Measurements from ENCODE around the gene CFTR. TPM values are rescaled to one million over a fixed set of nuclear protein-coding genes. Genes with fewer than 3 reads are reported as not detected.

CFTR gene
- total RNA-seq, 1 donor from 2014 or later, result 35.3 TPM

DNA sequence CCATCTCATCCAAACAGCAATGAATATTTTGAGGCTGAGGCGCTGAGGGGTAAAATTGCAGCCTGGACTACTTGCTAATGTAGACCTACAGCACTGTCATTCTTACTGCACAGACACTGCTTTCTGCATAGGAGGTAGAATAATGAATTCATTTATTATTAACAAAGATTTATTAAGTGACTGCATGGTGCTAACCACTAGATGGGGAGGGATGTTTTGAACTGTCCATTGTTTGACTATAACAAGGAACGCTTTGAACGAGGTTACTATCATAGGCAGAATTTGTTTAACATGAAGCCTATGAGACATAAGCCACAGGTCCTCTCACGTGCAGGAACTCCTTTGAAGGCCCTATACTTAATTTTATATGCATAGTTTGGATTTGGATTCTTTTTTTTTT lies 143.8 kb downstream of the CFTR start:
- H3K36me3 ChIP-seq, result no peaks in the 10 kb centered on the region
- TF ChIP-seq, protein P1, sequence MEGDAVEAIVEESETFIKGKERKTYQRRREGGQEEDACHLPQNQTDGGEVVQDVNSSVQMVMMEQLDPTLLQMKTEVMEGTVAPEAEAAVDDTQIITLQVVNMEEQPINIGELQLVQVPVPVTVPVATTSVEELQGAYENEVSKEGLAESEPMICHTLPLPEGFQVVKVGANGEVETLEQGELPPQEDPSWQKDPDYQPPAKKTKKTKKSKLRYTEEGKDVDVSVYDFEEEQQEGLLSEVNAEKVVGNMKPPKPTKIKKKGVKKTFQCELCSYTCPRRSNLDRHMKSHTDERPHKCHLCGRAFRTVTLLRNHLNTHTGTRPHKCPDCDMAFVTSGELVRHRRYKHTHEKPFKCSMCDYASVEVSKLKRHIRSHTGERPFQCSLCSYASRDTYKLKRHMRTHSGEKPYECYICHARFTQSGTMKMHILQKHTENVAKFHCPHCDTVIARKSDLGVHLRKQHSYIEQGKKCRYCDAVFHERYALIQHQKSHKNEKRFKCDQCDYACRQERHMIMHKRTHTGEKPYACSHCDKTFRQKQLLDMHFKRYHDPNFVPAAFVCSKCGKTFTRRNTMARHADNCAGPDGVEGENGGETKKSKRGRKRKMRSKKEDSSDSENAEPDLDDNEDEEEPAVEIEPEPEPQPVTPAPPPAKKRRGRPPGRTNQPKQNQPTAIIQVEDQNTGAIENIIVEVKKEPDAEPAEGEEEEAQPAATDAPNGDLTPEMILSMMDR (IDR thresholded peaks at IDR 0.05), result no peak
- H3K27me3 ChIP-seq (ENCODE audit: low read depth), result no peaks in the 10 kb centered on the region
- no peaks in the 10 kb centered on the region for H3K4me1 ChIP-seq
- no peak overlapping the region for H3K4me3 ChIP-seq
- no peak for DNase-seq
- no peak overlapping the region for H3K27ac ChIP-seq
- no peak for ATAC-seq
- intact Hi-C loops (cut with DNase I), result no loop called here
- no peaks in the 10 kb centered on the region for H3K9me3 ChIP-seq

DNA sequence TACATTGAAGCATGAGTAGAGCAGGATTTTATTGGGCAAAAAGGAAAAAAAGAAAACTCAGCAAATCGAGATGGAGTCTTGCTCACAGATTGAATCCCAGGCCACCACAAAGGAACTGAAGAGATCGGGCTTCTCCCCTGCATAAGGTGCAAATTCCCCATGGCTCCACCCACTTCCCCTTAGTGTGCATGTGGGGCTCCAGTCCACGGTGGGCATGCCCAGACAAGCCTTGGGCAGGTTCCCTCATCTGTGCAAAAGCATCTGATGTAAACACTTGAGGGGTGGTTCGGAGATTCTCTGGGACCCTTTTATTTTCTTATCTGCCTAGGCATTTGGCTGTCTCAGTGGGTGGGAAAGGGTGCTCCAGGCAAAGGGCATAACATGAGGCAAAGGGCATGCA lies 150.7 kb downstream of the CFTR start:
- DNase-seq (no peak), ATAC-seq (no peak)
- Histone ChIP-seq H3K4me3 (no peak overlapping the region), H3K27me3 (ENCODE audit: low read depth) (no peaks in the 10 kb centered on the region), H3K9me3 (no peaks in the 10 kb centered on the region), H3K36me3 (no peaks in the 10 kb centered on the region), H3K27ac (no peak overlapping the region), H3K4me1 (no peaks in the 10 kb centered on the region)
- TF ChIP-seq, protein P1 (IDR thresholded peaks at IDR 0.05), result no peak
- intact Hi-C loops (cut with DNase I), result no loop called here

DNA sequence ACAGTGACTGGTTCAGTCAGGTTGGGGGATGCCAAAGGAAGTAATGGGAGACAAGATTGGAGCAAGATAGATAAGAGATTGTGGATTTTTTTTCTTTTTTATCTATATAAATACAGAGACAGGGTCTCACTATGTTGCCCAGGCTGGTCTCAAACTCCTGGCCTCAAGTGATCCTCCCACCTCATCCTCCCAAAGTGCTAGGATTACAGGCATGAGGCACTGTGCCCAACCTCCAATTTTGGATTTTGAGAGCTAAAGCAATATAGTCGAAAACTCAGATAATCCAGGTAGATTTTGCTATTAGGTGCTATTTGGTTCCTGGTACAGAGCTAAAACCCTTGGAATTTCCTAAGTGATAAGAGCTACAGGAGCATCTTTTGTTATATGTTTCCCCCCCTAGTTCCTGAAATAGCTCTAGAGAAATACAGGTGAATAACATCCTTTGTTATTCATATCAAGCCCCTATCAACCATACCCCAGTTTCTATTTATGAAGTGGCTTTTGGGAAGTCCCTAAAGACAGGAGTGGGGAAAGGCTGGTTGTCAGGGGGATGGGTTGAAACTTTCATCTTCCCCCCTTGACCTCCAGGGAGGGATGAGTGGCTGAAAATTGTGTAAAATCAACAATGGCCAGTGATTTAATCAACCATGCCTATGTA lies 151.2 kb downstream of the CFTR start:
- no peaks in the 10 kb centered on the region for H3K36me3 ChIP-seq
- TF ChIP-seq, protein P1 (IDR thresholded peaks at IDR 0.05), result no peak
- no peak overlapping the region for H3K4me3 ChIP-seq
- H3K27ac ChIP-seq, result no peak overlapping the region
- no peaks in the 10 kb centered on the region for H3K27me3 ChIP-seq (ENCODE audit: low read depth)
- ATAC-seq, result no peak
- intact Hi-C loops (cut with DNase I), result no loop called here
- no peak for DNase-seq
- no peaks in the 10 kb centered on the region for H3K9me3 ChIP-seq
- no peaks in the 10 kb centered on the region for H3K4me1 ChIP-seq

DNA sequence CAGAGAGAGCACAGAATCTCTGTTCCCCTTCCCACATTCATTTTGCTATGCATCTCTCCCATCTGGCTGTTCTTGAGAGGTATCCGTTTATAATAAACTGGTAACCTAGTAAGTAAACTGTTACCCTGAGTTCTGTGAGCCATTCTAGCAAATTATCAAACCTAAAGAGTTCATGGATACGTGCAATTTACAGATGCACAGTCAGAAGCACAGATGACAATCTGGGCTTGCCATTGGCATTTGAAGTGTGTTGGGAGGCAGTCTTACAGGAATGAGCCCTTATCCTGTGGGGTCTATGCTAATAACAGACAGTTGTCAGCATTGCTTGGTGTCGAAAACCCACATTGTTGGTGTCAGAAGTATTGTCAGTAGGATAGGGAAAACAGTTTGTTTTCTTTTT lies 151.8 kb downstream of the CFTR start:
- H3K9me3 ChIP-seq, result no peaks in the 10 kb centered on the region
- TF ChIP-seq, protein P1 (IDR thresholded peaks at IDR 0.05), result no peak
- H3K4me1 ChIP-seq, result no peaks in the 10 kb centered on the region
- H3K36me3 ChIP-seq, result no peaks in the 10 kb centered on the region
- no peak overlapping the region for H3K27ac ChIP-seq
- DNase-seq (no peak), ATAC-seq (no peak)
- intact Hi-C loops (cut with DNase I), result no loop called here
- H3K27me3 ChIP-seq (ENCODE audit: low read depth), result no peaks in the 10 kb centered on the region
- no peak overlapping the region for H3K4me3 ChIP-seq

DNA sequence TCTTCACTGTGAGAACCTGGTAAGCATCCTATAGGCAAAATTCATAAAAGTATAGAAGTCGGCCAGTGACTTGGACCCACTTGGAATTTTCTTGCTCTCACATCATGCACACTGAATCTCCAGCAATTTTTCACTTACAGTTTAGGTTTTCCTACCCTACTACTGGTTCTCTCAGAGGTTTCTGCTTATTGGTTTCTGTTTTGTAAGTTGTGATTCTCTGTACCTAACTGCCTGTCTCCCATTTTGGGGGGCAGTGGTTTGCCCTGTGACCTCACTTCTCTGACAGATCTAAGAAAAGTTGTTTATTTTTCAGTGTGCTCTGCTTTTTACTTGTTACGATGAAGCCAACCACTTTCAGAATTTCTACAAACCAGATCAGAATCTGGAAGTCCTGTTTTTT lies 158.1 kb downstream of the CFTR start:
- intact Hi-C loops (cut with DNase I), result no loop called here

More for the DNA sequence above, 158.1 kb downstream of the CFTR start:
- no peaks in the 10 kb centered on the region for H3K27me3 ChIP-seq (ENCODE audit: low read depth)
- H3K9me3 ChIP-seq, result no peaks in the 10 kb centered on the region
- no peaks in the 10 kb centered on the region for H3K4me1 ChIP-seq
- TF ChIP-seq, protein P1 (IDR thresholded peaks at IDR 0.05), result no peak
- no peak for DNase-seq
- ATAC-seq, result no peak
- H3K4me3 ChIP-seq, result no peak overlapping the region
- no peaks in the 10 kb centered on the region for H3K36me3 ChIP-seq
- H3K27ac ChIP-seq, result no peak overlapping the region

All from lower lobe of right lung (tissue), 2 donors.